Body of pancreas (tissue), 4 donors: Measurements from ENCODE around the gene WT1.

Experiments used
- POLR2A ChIP-seq, 3 donors: fragments of 450-650 bp; IDR thresholded peaks; one replicate each; pipeline ENCODE4 v1.6.1; 2016; ENCODE audit warnings: antibody characterized with exemption in 3 of 3, mild to moderate bottlenecking in 2 of 3
- TF ChIP-seq, protein P1 (sequence below), 7 experiments: fragments of 450-650 bp in 4 of 7; fragments of 200-600 bp in 3 of 7; sonication (generic) in 3 of 7; IDR thresholded peaks; one replicate each; pipeline ENCODE4 v1.5.1; 2016 to 2019; ENCODE audit warnings: antibody characterized with exemption in 7 of 7

- TF ChIP-seq, protein P1, sequence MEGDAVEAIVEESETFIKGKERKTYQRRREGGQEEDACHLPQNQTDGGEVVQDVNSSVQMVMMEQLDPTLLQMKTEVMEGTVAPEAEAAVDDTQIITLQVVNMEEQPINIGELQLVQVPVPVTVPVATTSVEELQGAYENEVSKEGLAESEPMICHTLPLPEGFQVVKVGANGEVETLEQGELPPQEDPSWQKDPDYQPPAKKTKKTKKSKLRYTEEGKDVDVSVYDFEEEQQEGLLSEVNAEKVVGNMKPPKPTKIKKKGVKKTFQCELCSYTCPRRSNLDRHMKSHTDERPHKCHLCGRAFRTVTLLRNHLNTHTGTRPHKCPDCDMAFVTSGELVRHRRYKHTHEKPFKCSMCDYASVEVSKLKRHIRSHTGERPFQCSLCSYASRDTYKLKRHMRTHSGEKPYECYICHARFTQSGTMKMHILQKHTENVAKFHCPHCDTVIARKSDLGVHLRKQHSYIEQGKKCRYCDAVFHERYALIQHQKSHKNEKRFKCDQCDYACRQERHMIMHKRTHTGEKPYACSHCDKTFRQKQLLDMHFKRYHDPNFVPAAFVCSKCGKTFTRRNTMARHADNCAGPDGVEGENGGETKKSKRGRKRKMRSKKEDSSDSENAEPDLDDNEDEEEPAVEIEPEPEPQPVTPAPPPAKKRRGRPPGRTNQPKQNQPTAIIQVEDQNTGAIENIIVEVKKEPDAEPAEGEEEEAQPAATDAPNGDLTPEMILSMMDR (IDR thresholded peaks at IDR 0.05): no peak
- no peak for TF ChIP-seq POLR2A (IDR thresholded peaks at IDR 0.05)
Measured at GRCh38 chr11:32472226-32472625, 36.9 kb upstream of the WT1 start.
